ENCODE data around the gene UBE2D1. TPM values are rescaled to one million over a fixed set of nuclear protein-coding genes. Genes with fewer than 3 reads are reported as not detected.

The UBE2D1 gene
- total and polyA plus RNA-seq, 8 donors = 20.6 to 34.8 (median 33.0) TPM

- TF ChIP-seq CTCF (IDR thresholded peaks at IDR 0.05) = no peak
- no peaks in the 10 kb centered on the region for H3K36me3 ChIP-seq
- DNase-seq (no peak), ATAC-seq (no peak)
- no peak overlapping the region for H3K4me3 ChIP-seq
- intact Hi-C loops (cut with DNase I) = no loop called here
- no peaks in the 10 kb centered on the region for H3K27me3 ChIP-seq
- H3K27ac ChIP-seq = peak overlapping the region in 1 of 2 donors; percentile 84
- peaks cover 13 to 69% of the 10 kb centered on the region in 2 donors for H3K4me1 ChIP-seq
- no peaks in the 10 kb centered on the region for H3K9me3 ChIP-seq
Measured at GRCh38 chr10:58351616-58352578, 17.1 kb downstream of the UBE2D1 start.

- H3K27me3 ChIP-seq = no peaks in the 10 kb centered on the region
- ATAC-seq = no peak
- no peak overlapping the region for H3K27ac ChIP-seq
- H3K36me3 ChIP-seq = no peaks in the 10 kb centered on the region
- TF ChIP-seq CTCF (IDR thresholded peaks at IDR 0.05) = no peak
- peaks cover 13 to 61% of the 10 kb centered on the region in 2 donors for H3K4me1 ChIP-seq
- H3K9me3 ChIP-seq = no peaks in the 10 kb centered on the region
- no peak overlapping the region for H3K4me3 ChIP-seq
- no peak for DNase-seq
- intact Hi-C loops (cut with DNase I) = no loop called here
Measured at GRCh38 chr10:58352956-58353610, 18.3 kb downstream of the UBE2D1 start.

- TF ChIP-seq CTCF (IDR thresholded peaks at IDR 0.05) = no peak
- Histone ChIP-seq H3K27me3 (no peaks in the 10 kb centered on the region), H3K27ac (no peak overlapping the region), H3K9me3 (no peaks in the 10 kb centered on the region), H3K4me1 (peaks cover 0 to 56% of the 10 kb centered on the region in 2 donors), H3K36me3 (peaks cover 0 to 5% of the 10 kb centered on the region in 2 donors), H3K4me3 (no peak overlapping the region)
- ATAC-seq (no peak), DNase-seq (no peak)
- intact Hi-C loops (cut with DNase I) = no loop called here
Measured at GRCh38 chr10:58356756-58357155, 21.9 kb downstream of the UBE2D1 start.

- ATAC-seq = no peak
- H3K27me3 ChIP-seq = no peaks in the 10 kb centered on the region
- no peak overlapping the region for H3K4me3 ChIP-seq
- H3K4me1 ChIP-seq = peaks cover 0 to 39% of the 10 kb centered on the region in 2 donors
- intact Hi-C loops (cut with DNase I) = no loop called here
- H3K27ac ChIP-seq = no peak overlapping the region
- no peak for DNase-seq
- peaks cover 0 to 10% of the 10 kb centered on the region in 2 donors for H3K36me3 ChIP-seq
- no peak for TF ChIP-seq CTCF (IDR thresholded peaks at IDR 0.05)
- no peaks in the 10 kb centered on the region for H3K9me3 ChIP-seq
Measured at GRCh38 chr10:58358314-58358933, 23.6 kb downstream of the UBE2D1 start.

- Histone ChIP-seq H3K27ac (no peak overlapping the region), H3K27me3 (no peaks in the 10 kb centered on the region), H3K4me3 (no peak overlapping the region), H3K36me3 (peaks cover 0 to 15% of the 10 kb centered on the region in 2 donors), H3K4me1 (peaks cover 0 to 37% of the 10 kb centered on the region in 2 donors), H3K9me3 (no peaks in the 10 kb centered on the region)
- TF ChIP-seq CTCF (IDR thresholded peaks at IDR 0.05) = no peak
- intact Hi-C loops (cut with DNase I) = no loop called here
- DNase-seq (no peak), ATAC-seq (no peak)
Measured at GRCh38 chr10:58358947-58359346, 24.1 kb downstream of the UBE2D1 start.
